ENCODE measurements around the gene DNAJC5. TPM values are rescaled to one million over a fixed set of nuclear protein-coding genes. Genes with fewer than 3 reads are reported as not detected.
"Not testable (repeated sequence)": the region's sequence is repeated elsewhere in the genome, so short reads cannot be mapped to it uniquely, and the experiment has no call there.

Gene DNAJC5
- polyA plus RNA-seq, 1 donor (not counting 4 experiments of a cell fraction or from before 2014, with no cell fraction given): 43.7 TPM

DNA sequence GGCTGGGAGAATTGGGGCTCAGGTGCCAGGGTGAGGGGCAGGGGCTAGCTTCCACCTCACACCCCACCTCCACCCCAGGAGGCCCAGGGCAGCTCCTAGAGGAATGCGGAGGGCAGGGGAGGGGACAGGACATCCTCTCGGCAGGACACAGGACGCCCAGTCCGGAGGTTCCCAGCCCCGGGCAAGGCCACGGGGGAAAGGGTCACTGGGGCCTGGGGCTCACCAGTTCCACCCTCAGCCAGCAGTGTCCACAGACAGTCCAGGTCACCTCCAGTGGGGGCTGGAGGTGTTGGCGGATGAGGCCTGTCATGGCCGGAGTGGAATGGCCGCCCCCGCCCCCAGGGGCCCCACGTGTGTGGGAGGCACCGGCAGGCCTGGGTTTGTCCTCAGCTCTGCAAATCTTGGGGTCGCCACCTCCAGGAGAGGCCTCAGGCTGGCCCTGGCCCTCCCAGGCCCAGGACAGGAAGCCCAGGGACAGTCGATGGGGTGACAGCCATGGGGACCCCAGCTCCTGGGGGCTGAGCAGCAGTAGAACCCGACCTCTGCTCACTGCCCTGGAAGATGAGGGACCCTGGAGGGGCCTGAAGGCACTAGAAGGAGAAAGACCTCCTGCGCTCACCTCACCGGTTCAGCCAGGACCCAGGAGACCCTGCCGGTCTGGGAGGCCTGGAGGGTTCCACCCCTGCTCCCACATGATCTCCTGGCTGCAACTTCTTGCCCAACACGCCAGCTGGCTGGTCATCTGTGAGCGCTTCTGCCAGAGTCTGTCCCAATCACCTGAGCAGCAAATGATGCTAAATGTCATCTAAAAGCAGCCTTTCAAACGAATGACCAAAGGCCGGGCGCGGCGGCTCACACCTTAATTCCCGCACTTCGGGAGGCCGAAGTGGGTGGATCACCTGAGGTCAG lies 46.7 kb upstream of the DNAJC5 start:
- H3K9ac ChIP-seq (ENCODE audit: control insufficient read depth, extremely low read depth, insufficient read depth, low read length): no peak overlapping the region

DNA sequence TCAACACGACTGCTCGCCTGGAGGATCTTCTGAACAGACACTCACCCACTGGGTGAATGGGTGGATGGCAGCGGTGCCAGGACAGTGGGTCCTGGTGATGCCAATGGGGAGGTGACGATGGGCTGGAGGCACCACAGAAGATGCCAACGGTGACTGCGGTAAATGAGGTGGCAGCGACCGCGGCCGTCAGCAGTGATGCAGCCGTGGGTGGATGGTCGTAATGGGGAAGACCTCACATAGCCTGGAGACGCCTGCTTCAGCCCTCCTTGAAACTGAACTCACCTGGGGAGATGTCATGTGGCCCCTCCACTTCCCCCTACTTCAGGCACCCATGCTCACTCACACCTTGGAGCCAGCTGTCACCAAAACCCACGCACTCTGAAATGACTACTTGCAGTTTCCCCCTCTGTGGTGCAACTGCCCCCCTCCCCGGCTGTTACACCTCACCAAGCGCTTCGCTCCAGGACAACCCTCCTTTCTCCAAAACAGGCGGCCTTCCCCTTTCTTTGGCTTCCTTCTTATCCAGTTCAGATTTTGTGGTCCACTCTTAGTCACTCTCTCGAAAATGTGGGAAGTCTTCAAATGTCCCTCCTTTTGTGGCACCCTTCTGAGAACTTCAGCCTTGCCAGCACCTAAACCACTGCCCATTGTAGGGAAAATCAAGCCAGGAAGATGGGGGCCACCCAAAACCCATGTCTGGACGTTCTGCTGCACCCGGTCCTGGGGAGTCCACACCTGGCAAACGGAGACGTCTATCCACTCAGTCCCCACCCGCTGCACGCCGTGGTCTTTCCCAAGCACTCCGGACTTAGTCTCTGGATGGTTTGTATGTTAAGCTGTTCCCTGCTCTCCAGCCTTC lies 44.0 kb upstream of the DNAJC5 start:
- Histone ChIP-seq H3K9ac (ENCODE audit: control insufficient read depth, extremely low read depth, insufficient read depth, low read length) (no peak overlapping the region), H3K27me3 (ENCODE audit: control insufficient read depth, extremely low read depth, insufficient read depth, low read length) (peaks cover 37% of the 10 kb centered on the region), H3K27ac (ENCODE audit: control insufficient read depth, insufficient read depth, low read length) (no peak overlapping the region), H3K36me3 (ENCODE audit: control insufficient read depth in 2 of 2, extremely low read depth in 1 of 2, insufficient read depth in 2 of 2, low read length in 2 of 2) (no peaks in the 10 kb centered on the region), H3K9me1 (ENCODE audit: control insufficient read depth, extremely low read depth, insufficient read depth, low read length) (no peaks in the 10 kb centered on the region), H2AFZ (ENCODE audit: control insufficient read depth, low read length) (no peak overlapping the region), H3K9me3 (ENCODE audit: control insufficient read depth, low read depth, low read length) (no peaks in the 10 kb centered on the region), H4K20me1 (ENCODE audit: control insufficient read depth, extremely low read depth, insufficient read depth, low read length) (no peaks in the 10 kb centered on the region), H3K79me2 (ENCODE audit: control insufficient read depth, insufficient read depth, low read length) (no peaks in the 10 kb centered on the region), H3K4me3 (ENCODE audit: control insufficient read depth in 2 of 3, extremely low read depth in 1 of 3, insufficient read depth in 2 of 3, low read depth in 1 of 3, low read length in 3 of 3) (no peak overlapping the region), H3K4me2 (ENCODE audit: control insufficient read depth, extremely low read depth, insufficient read depth, low read depth, low read length) (no peak overlapping the region), H3K4me1 (ENCODE audit: control insufficient read depth, extremely low read depth, insufficient read depth, low read length) (no peaks in the 10 kb centered on the region)
- TF ChIP-seq, protein P1, sequence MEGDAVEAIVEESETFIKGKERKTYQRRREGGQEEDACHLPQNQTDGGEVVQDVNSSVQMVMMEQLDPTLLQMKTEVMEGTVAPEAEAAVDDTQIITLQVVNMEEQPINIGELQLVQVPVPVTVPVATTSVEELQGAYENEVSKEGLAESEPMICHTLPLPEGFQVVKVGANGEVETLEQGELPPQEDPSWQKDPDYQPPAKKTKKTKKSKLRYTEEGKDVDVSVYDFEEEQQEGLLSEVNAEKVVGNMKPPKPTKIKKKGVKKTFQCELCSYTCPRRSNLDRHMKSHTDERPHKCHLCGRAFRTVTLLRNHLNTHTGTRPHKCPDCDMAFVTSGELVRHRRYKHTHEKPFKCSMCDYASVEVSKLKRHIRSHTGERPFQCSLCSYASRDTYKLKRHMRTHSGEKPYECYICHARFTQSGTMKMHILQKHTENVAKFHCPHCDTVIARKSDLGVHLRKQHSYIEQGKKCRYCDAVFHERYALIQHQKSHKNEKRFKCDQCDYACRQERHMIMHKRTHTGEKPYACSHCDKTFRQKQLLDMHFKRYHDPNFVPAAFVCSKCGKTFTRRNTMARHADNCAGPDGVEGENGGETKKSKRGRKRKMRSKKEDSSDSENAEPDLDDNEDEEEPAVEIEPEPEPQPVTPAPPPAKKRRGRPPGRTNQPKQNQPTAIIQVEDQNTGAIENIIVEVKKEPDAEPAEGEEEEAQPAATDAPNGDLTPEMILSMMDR (optimal IDR thresholded peaks at IDR 0.05 in 1 of 3, IDR thresholded peaks at IDR 0.05 in 1 of 3, conservative IDR thresholded peaks at IDR 0.05 in 1 of 3; ENCODE audit: extremely low read depth in 1 of 3, insufficient read depth in 2 of 3, low read length in 3 of 3): no peak
- TF ChIP-seq EZH2 (IDR thresholded peaks at IDR 0.05; ENCODE audit: low read length): no peak
- DNase-seq (ENCODE audit: low read depth, low spot score) (no peak), FAIRE-seq (no peak)
- dilution Hi-C loops (cut with MboI; ENCODE audit: extremely low pct_ligation_motif_present, low sequenced_read_pairs): no loop called here

More for the DNA sequence above, 46.7 kb upstream of the DNAJC5 start:
- Histone ChIP-seq H3K4me3 (ENCODE audit: control insufficient read depth in 2 of 3, extremely low read depth in 1 of 3, insufficient read depth in 2 of 3, low read depth in 1 of 3, low read length in 3 of 3) (no peak overlapping the region), H4K20me1 (ENCODE audit: control insufficient read depth, extremely low read depth, insufficient read depth, low read length) (no peaks in the 10 kb centered on the region), H3K9me3 (ENCODE audit: control insufficient read depth, low read depth, low read length) (no peaks in the 10 kb centered on the region), H3K36me3 (ENCODE audit: control insufficient read depth in 2 of 2, extremely low read depth in 1 of 2, insufficient read depth in 2 of 2, low read length in 2 of 2) (no peaks in the 10 kb centered on the region), H3K79me2 (ENCODE audit: control insufficient read depth, insufficient read depth, low read length) (no peaks in the 10 kb centered on the region), H2AFZ (ENCODE audit: control insufficient read depth, low read length) (no peak overlapping the region), H3K9me1 (ENCODE audit: control insufficient read depth, extremely low read depth, insufficient read depth, low read length) (no peaks in the 10 kb centered on the region), H3K27me3 (ENCODE audit: control insufficient read depth, extremely low read depth, insufficient read depth, low read length) (peaks cover 33% of the 10 kb centered on the region), H3K4me2 (ENCODE audit: control insufficient read depth, extremely low read depth, insufficient read depth, low read depth, low read length) (no peak overlapping the region), H3K4me1 (ENCODE audit: control insufficient read depth, extremely low read depth, insufficient read depth, low read length) (no peaks in the 10 kb centered on the region), H3K27ac (ENCODE audit: control insufficient read depth, insufficient read depth, low read length) (no peak overlapping the region)
- no peak for DNase-seq (ENCODE audit: low read depth, low spot score)
- TF ChIP-seq EZH2 (IDR thresholded peaks at IDR 0.05; ENCODE audit: low read length): no peak
- TF ChIP-seq, protein P1 (optimal IDR thresholded peaks at IDR 0.05 in 1 of 3, IDR thresholded peaks at IDR 0.05 in 1 of 3, conservative IDR thresholded peaks at IDR 0.05 in 1 of 3; ENCODE audit: extremely low read depth in 1 of 3, insufficient read depth in 2 of 3, low read length in 3 of 3): no peak
- dilution Hi-C loops (cut with MboI; ENCODE audit: extremely low pct_ligation_motif_present, low sequenced_read_pairs): no loop called here
- no peak for FAIRE-seq

DNA sequence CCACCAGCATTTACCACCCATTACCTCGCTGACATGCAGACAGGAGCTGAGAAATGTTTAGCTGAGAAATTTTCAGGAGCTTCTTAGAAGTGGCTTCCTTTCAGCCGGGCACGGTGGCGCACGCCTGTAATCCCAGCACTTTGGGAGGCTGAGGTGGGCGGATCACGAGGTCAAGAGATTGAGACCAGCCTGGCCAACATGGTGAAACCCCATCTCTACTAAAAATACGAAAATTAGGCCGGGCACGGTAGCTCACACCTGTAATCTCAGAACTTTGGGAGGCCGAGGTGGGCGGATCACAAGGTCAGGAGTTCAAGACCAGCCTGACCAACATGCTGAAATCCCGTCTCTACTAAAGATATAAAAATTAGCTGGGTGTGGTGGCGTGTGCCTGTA lies 43.4 kb upstream of the DNAJC5 start:
- H3K9ac ChIP-seq (ENCODE audit: control insufficient read depth, extremely low read depth, insufficient read depth, low read length); H4K20me1 ChIP-seq (ENCODE audit: control insufficient read depth, extremely low read depth, insufficient read depth, low read length); H3K79me2 ChIP-seq (ENCODE audit: control insufficient read depth, insufficient read depth, low read length); H3K4me3 ChIP-seq (ENCODE audit: control insufficient read depth in 2 of 3, extremely low read depth in 1 of 3, insufficient read depth in 2 of 3, low read depth in 1 of 3, low read length in 3 of 3); H3K4me2 ChIP-seq (ENCODE audit: control insufficient read depth, extremely low read depth, insufficient read depth, low read depth, low read length); H3K9me1 ChIP-seq (ENCODE audit: control insufficient read depth, extremely low read depth, insufficient read depth, low read length); H2AFZ ChIP-seq (ENCODE audit: control insufficient read depth, low read length); H3K36me3 ChIP-seq (ENCODE audit: control insufficient read depth in 2 of 2, extremely low read depth in 1 of 2, insufficient read depth in 2 of 2, low read length in 2 of 2); H3K27ac ChIP-seq (ENCODE audit: control insufficient read depth, insufficient read depth, low read length); DNase-seq (ENCODE audit: low read depth, low spot score); dilution Hi-C loops (cut with MboI; ENCODE audit: extremely low pct_ligation_motif_present, low sequenced_read_pairs); FAIRE-seq; H3K4me1 ChIP-seq (ENCODE audit: control insufficient read depth, extremely low read depth, insufficient read depth, low read length); H3K9me3 ChIP-seq (ENCODE audit: control insufficient read depth, low read depth, low read length): not testable (repeated sequence)
- H3K27me3 ChIP-seq (ENCODE audit: control insufficient read depth, extremely low read depth, insufficient read depth, low read length): peaks cover 37% of the 10 kb centered on the region
